Sigmoid colon (tissue), 4 donors: ENCODE data around the gene SRGAP1.

Experiments used
- POLR2A ChIP-seq, 2 donors: fragments of 450-650 bp; IDR thresholded peaks; one replicate each; pipeline ENCODE4 v1.6.1; 2016; ENCODE audit warnings: antibody characterized with exemption in 2 of 2, mild to moderate bottlenecking in 2 of 2, moderate library complexity in 2 of 2
- POLR2AphosphoS5 ChIP-seq, 4 donors: sonication (generic); formaldehyde crosslinking; IDR thresholded peaks; one replicate each; pipeline ENCODE4 v1.6.1; 2017; ENCODE audit warnings: antibody characterized with exemption in 4 of 4

DNA sequence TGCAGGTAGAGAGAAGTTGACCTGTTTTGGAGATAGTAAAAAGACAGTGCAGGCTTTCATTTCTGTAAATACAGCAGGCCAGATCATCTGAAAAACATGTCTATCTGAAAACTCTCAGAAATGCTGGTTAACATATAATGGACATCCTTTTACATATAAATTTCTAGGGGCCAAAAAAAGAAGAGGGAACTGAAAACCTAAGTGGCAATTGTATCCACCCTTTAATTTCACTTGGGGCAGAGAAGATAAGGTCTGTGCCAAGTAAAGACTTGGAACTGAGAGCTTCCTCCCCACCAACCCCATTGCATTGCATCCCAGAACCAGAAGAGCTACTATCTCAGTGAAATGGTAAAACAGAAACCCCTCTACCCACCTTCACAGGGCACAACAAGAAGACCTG lies 141.0 kb downstream of the SRGAP1 start:
- TF ChIP-seq POLR2AphosphoS5 (IDR thresholded peaks at IDR 0.05) (no peak), POLR2A (IDR thresholded peaks at IDR 0.05) (no peak)
